GM23248 (cell line): ENCODE measurements around the gene ADAMTS7. TPM values are rescaled to one million over a fixed set of nuclear protein-coding genes. Genes with fewer than 3 reads are reported as not detected.
A peak's percentile ranks its signal among the peaks of the same experiment; 100 is the strongest.
"Not testable (repeated sequence)": the region's sequence is repeated elsewhere in the genome, so short reads cannot be mapped to it uniquely, and the experiment has no call there.

Source experiments
- DNase-seq: peaks from one replicate; pipeline ENCODE4 v3.0.0-alpha.2; 2015
- H2AFZ ChIP-seq: fragments of 200-600 bp; sonication (generic); 2 replicates; pipeline ENCODE4 v1.6.1; 2016; ENCODE audit warnings: antibody characterized with exemption
- H3F3A ChIP-seq: fragments of 200-600 bp; sonication (generic); 2 replicates; pipeline ENCODE4 v1.6.1; 2016; ENCODE audit warnings: mild to moderate bottlenecking, antibody characterized with exemption, mixed run types; ENCODE audit not compliant: insufficient read depth
- H3K27ac ChIP-seq: fragments of 200-600 bp; sonication (generic); 2 replicates; pipeline ENCODE4 v1.5.1; 2016; ENCODE audit warnings: mild to moderate bottlenecking
- H3K27me3 ChIP-seq: fragments of 200-600 bp; sonication (generic); replicated peaks from 2 replicates; pipeline ENCODE4 v1.6.1; 2016; ENCODE audit warnings: mild to moderate bottlenecking; ENCODE audit not compliant: insufficient read depth
- H3K36me3 ChIP-seq: fragments of 200-600 bp; sonication (generic); 2 replicates; pipeline ENCODE4 v1.6.1; 2016; ENCODE audit warnings: low read depth, mild to moderate bottlenecking
- H3K4me1 ChIP-seq: fragments of 200-600 bp; sonication (generic); 2 replicates; pipeline ENCODE4 v1.6.1; 2016; ENCODE audit warnings: mild to moderate bottlenecking; ENCODE audit not compliant: insufficient read depth
- H3K4me2 ChIP-seq: fragments of 200-600 bp; sonication (generic); one replicate; pipeline ENCODE4 v1.6.1; 2016; ENCODE audit warnings: mild to moderate bottlenecking; ENCODE audit not compliant: unreplicated experiment
- H3K4me3 ChIP-seq: fragments of 200-600 bp; sonication (generic); 2 replicates; pipeline ENCODE4 v1.5.1; 2016; ENCODE audit warnings: mild to moderate bottlenecking
- H3K79me2 ChIP-seq: fragments of 200-600 bp; sonication (generic); 2 replicates; pipeline ENCODE4 v1.6.1; 2016; ENCODE audit warnings: mild to moderate bottlenecking; ENCODE audit not compliant: insufficient read depth
- H3K9ac ChIP-seq: fragments of 200-600 bp; sonication (generic); 2 replicates; pipeline ENCODE4 v1.6.1; 2016; ENCODE audit warnings: mild to moderate bottlenecking
- H3K9me2 ChIP-seq: fragments of 200-600 bp; sonication (generic); 2 replicates; pipeline ENCODE4 v1.6.1; 2016; ENCODE audit warnings: mixed run types, mild to moderate bottlenecking, moderate library complexity; ENCODE audit not compliant: insufficient read depth
- H3K9me3 ChIP-seq: fragments of 200-600 bp; sonication (generic); one replicate; pipeline ENCODE4 v1.6.1; 2017; ENCODE audit warnings: low read depth
- H4K20me1 ChIP-seq: fragments of 200-600 bp; sonication (generic); 2 replicates; pipeline ENCODE4 v1.6.0; 2016; ENCODE audit not compliant: insufficient read depth
- EZH2 ChIP-seq: fragments of 200-600 bp; sonication (generic); IDR thresholded peaks from 2 replicates; pipeline ENCODE4 v1.6.1; 2018; ENCODE audit warnings: antibody characterized with exemption, mild to moderate bottlenecking; ENCODE audit not compliant: insufficient read depth, poor library complexity, severe bottlenecking
- EZH2phosphoT487 ChIP-seq: fragments of 200-600 bp; sonication (generic); IDR thresholded peaks from 2 replicates; pipeline ENCODE4 v1.6.1; 2018; ENCODE audit warnings: antibody characterized with exemption, moderate library complexity, mild to moderate bottlenecking, low read depth; ENCODE audit not compliant: insufficient read depth
- WGBS, 2 experiments: methylation state at CpG; one replicate each; pipeline ENCODE4 v1.1.6; 2015 to 2017; ENCODE audit warnings: low lambda C conversion rate in 2 of 2, low coverage in 1 of 2; ENCODE audit errors: missing lambda C conversion rate in 2 of 2; 5-methylcytosine and 5-hydroxymethylcytosine counted together
- in situ Hi-C: fragments of 300-500 bp; cut with MboI; formaldehyde crosslinking; loops from 2 replicates; pipeline ENCODE4 v1.15.0; 2020
- polyA plus RNA-seq: library from polyadenylated mRNA; unstranded; fragments of >200 nt; fragmentation: Nextera tagmentation; extraction: Ambion mirVana; gene quantifications from 2 replicates; pipeline ENCODE4 v1.2.1, GENCODE V29; 2016
- total RNA-seq: library from RNA; depleted of rRNA; stranded (reverse); fragments of >200 nt; shearing (Covaris generic); gene quantifications from 2 replicates; pipeline ENCODE4 v1.2.3, GENCODE V29; 2014

ADAMTS7 gene
- total and polyA plus RNA-seq, 2 experiments from 2014 or later: 0.89 to 2.4 TPM

DNA sequence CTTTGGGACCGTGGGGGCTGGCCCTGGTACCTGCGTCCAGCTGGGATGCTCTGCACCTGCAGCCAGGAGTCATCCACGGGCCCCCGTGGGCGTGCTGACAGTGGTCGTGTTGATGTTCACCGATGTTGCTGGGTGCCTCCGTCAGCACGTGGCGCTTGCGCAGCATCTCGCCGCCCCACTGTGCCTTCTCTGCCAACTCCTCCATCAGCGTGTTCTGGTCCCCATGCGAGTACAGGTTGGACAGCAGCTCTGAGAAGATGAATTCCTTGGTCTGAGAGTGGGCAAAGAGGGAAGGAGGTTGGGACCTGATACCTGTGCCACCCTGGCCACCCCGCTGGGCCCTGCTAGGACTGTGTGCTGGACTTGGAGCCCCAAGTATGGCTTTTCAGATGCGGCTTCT, 61.4 kb downstream of the ADAMTS7 start:
- DNase-seq: no peak
- Histone ChIP-seq H3K36me3 (no peaks in the 10 kb centered on the region), H4K20me1 (no peaks in the 10 kb centered on the region), H3K4me3 (no peak overlapping the region), H3K79me2 (no peaks in the 10 kb centered on the region), H2AFZ (no peak overlapping the region), H3K9ac (no peak overlapping the region), H3K27me3 (no peaks in the 10 kb centered on the region), H3K4me1 (peaks cover 6% of the 10 kb centered on the region; the same call in 1 of the 2 replicates), H3K9me3 (no peaks in the 10 kb centered on the region), H3K9me2 (no peaks in the 10 kb centered on the region), H3K4me2 (no peak overlapping the region), H3K27ac (no peak overlapping the region), H3F3A (no peaks in the 10 kb centered on the region)
- 88 to 89% methylated on average over 16 to 17 of the region's 17 CpGs for WGBS, 2 experiments
- TF ChIP-seq EZH2 (no peak), EZH2phosphoT487 (no peak)
- in situ Hi-C loops: no loop called here

DNA sequence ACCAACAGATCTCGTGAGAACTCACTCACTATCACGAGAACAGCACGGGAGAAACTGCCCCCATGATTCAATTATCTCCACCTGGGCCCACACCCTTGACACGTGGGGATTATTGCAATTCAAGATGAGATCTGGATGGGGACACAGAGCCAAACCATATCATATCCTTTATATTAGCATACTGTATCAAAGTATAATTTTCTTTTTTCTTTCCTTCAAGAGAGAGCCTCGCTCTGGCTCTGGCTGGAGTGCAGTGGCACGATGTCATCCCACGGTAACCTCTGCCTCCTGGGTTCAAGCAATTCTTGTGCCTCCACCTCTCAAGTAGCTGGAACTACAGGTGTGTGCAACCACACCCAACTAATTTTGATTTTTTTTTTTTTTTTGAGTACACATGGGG, 63.4 kb downstream of the ADAMTS7 start:
- H2AFZ ChIP-seq, DNase-seq, H3K9me2 ChIP-seq, H3K4me2 ChIP-seq, H3K27ac ChIP-seq, H3K9me3 ChIP-seq, H3K4me1 ChIP-seq, H3F3A ChIP-seq, H3K4me3 ChIP-seq, H3K9ac ChIP-seq, H3K36me3 ChIP-seq, H3K79me2 ChIP-seq, in situ Hi-C loops, H4K20me1 ChIP-seq, H3K27me3 ChIP-seq: not testable (repeated sequence)
- WGBS, 2 experiments: 81 to 83% methylated on average over 7 of the region's 7 CpGs

DNA sequence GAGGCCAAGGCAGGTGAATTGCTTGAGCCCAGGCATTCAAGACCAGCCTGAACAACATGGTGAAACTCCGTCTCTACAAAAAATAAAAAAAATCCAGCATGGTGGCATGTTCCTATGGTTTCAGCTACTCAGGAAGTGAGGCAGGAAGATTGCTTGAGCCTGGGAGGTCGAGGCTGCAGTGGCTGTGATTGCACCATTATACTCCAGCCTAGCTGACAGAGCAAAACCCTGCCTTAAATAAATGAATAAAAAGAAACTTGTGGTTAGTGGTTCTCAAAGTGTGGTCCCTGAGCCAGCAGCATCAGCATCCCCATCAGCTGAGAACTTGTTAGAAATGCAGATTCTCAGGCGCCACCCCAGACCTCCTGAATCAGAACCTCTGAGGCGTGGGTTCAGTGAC, 69.6 kb downstream of the ADAMTS7 start:
- in situ Hi-C loops, H3K9me3 ChIP-seq, H3K9ac ChIP-seq, H2AFZ ChIP-seq, H3K4me1 ChIP-seq, H3K79me2 ChIP-seq, H3K9me2 ChIP-seq, H4K20me1 ChIP-seq, H3K27ac ChIP-seq, H3F3A ChIP-seq, H3K36me3 ChIP-seq, H3K4me2 ChIP-seq, H3K4me3 ChIP-seq, H3K27me3 ChIP-seq, DNase-seq: not testable (repeated sequence)
- 65 to 77% methylated on average over 4 of the region's 4 CpGs for WGBS, 2 experiments

DNA sequence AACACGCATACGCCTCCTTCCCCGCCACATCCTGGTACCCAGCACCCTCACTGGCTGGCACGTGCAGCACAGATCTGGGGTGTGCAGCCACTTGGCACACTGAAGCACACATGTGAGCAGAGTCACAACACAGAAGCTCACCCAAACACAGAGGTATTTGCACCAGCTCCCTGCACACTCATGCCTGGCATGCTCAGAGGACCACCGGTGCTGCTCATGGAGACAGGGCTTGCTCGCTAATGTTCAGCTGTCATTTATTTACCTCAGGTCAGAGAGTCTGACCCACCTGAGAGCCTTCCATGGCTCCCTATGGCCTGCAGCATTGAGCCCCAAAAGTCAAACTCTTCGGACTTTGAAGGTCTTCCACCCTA, 70.4 kb downstream of the ADAMTS7 start:
- H3K79me2 ChIP-seq: no peaks in the 10 kb centered on the region
- peaks cover 6% of the 10 kb centered on the region; the same call in 1 of the 2 replicates for H3K27me3 ChIP-seq
- no peaks in the 10 kb centered on the region for H3K9me2 ChIP-seq
- H3K4me1 ChIP-seq: no peaks in the 10 kb centered on the region
- in situ Hi-C loops: no loop called here
- no peak overlapping the region for H3K9ac ChIP-seq
- H3F3A ChIP-seq: no peaks in the 10 kb centered on the region
- no peak overlapping the region for H3K4me2 ChIP-seq
- H3K36me3 ChIP-seq: no peaks in the 10 kb centered on the region
- no peak overlapping the region for H2AFZ ChIP-seq
- no peak overlapping the region for H3K4me3 ChIP-seq
- no peaks in the 10 kb centered on the region for H3K9me3 ChIP-seq
- no peaks in the 10 kb centered on the region for H4K20me1 ChIP-seq
- TF ChIP-seq EZH2 (no peak), EZH2phosphoT487 (no peak)
- 55 to 57% methylated on average over 7 of the region's 7 CpGs for WGBS, 2 experiments
- H3K27ac ChIP-seq: no peak overlapping the region
- no peak for DNase-seq

DNA sequence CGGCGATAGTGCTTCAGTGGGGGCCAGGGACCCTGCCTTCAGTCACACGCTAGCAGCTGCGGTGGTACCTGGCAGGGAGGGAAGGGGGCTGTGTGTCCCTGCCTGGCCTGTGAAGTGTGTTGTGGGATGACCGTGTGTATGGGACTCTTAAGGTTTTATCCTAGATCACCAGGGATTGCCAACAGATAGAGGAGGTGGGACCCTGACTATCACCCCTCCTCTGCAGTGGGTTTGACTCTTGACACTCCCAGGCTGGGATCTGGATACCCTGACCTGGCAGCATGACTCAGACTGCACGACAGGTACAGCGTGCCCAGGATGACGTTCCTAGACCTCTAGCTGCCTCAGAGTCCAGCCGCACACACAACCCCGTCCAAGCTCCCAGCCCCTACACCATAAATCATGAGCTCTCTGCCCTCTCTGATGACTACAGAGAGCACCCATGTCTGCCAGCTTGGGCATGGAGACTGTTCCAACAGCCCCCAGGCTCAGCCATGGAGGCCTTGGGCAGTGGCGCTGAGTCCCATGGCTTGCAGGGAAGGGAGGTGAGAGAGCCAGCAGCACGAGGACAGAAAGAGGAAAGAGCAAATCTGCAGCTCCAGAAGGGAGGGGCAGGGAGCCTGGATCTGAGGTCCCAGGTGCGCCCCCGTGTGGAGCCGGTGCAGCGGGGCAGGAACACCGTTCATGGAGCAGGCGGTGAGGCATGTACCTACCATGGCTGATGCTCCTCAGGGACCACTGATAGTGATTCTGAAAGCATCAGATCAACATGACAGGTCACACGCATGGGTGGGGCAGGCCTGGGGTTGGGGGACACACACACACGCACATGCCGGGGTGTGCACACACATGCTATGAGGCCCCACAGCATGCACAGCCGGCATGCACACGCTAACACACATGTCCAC, 71.0 kb downstream of the ADAMTS7 start:
- in situ Hi-C loops: no loop called here
- no peak overlapping the region for H2AFZ ChIP-seq
- no peaks in the 10 kb centered on the region for H3K9me2 ChIP-seq
- H3K4me1 ChIP-seq: no peaks in the 10 kb centered on the region
- WGBS, 2 experiments: 30 to 41% methylated on average over 17 to 23 of the region's 23 CpGs
- H3K27ac ChIP-seq: no peak overlapping the region
- peak; percentile 74 for DNase-seq
- H3K9me3 ChIP-seq: no peaks in the 10 kb centered on the region
- no peak overlapping the region for H3K4me2 ChIP-seq
- TF ChIP-seq EZH2phosphoT487 (no peak), EZH2 (no peak)
- H3K4me3 ChIP-seq: no peak overlapping the region
- H3K27me3 ChIP-seq: peaks cover 11% of the 10 kb centered on the region; the same call in 1 of the 2 replicates
- no peaks in the 10 kb centered on the region for H3K79me2 ChIP-seq
- H3F3A ChIP-seq: no peaks in the 10 kb centered on the region
- no peak overlapping the region for H3K9ac ChIP-seq
- H4K20me1 ChIP-seq: no peaks in the 10 kb centered on the region
- H3K36me3 ChIP-seq: no peaks in the 10 kb centered on the region
